HepG2 (cell line): ENCODE measurements around the gene TADA2A. TPM values are rescaled to one million over a fixed set of nuclear protein-coding genes. Genes with fewer than 3 reads are reported as not detected.

Experiments
- ATF1 ChIP-seq: IDR thresholded peaks from 2 replicates; pipeline ENCODE4 v1.6.1; 2016; ENCODE audit warnings: mild to moderate bottlenecking, control low read depth
- BHLHE40 ChIP-seq: IDR thresholded peaks from 2 replicates; pipeline ENCODE4 v1.6.1; 2011; ENCODE audit warnings: low read length, improper control_type of control experiment
- ELF3 ChIP-seq: IDR thresholded peaks from 2 replicates; pipeline ENCODE4 v1.6.1; 2016; ENCODE audit warnings: missing genetic modification reagents, missing compliant biosample characterization
- FOXA3 ChIP-seq: IDR thresholded peaks from 2 replicates; pipeline ENCODE4 v1.6.1; 2016; ENCODE audit warnings: missing genetic modification reagents, missing compliant biosample characterization
- FOXC1 ChIP-seq: sonication (generic); formaldehyde crosslinking; IDR thresholded peaks from 2 replicates; pipeline ENCODE4 v1.8.0; 2022; ENCODE audit warnings: mild to moderate bottlenecking, missing genetic modification reagents, borderline replicate concordance
- HNRNPLL ChIP-seq: fragments of 200-400 bp; formaldehyde crosslinking; IDR thresholded peaks from 2 replicates; pipeline ENCODE4 v1.6.1; 2017; ENCODE audit warnings: mild to moderate bottlenecking, low read depth, low read length; ENCODE audit not compliant: poor library complexity, severe bottlenecking
- JUNB ChIP-seq: sonication (generic); formaldehyde crosslinking; IDR thresholded peaks from 2 replicates; pipeline ENCODE4 v1.8.0; 2022; ENCODE audit warnings: missing genetic modification reagents, mild to moderate bottlenecking, borderline replicate concordance
- POGZ ChIP-seq: sonication (generic); formaldehyde crosslinking; IDR thresholded peaks from 2 replicates; pipeline ENCODE4 v1.4.0; 2020; ENCODE audit warnings: mild to moderate bottlenecking, missing genetic modification reagents
- PRMT3 ChIP-seq: sonication (generic); formaldehyde crosslinking; IDR thresholded peaks from 2 replicates; pipeline ENCODE4 v1.8.1; 2022; ENCODE audit warnings: low read depth, mild to moderate bottlenecking, moderate library complexity, missing genetic modification reagents, borderline replicate concordance
- SCMH1 ChIP-seq: sonication (generic); formaldehyde crosslinking; IDR thresholded peaks from 2 replicates; pipeline ENCODE4 v1.9.0; 2021; ENCODE audit warnings: missing genetic modification reagents, mild to moderate bottlenecking, borderline replicate concordance
- SMARCE1 ChIP-seq: fragments of 450-650 bp; IDR thresholded peaks from 2 replicates; pipeline ENCODE4 v1.6.1; 2017; ENCODE audit warnings: borderline replicate concordance
- SOX5 ChIP-seq: IDR thresholded peaks from 2 replicates; pipeline ENCODE4 v1.6.1; 2016; ENCODE audit warnings: borderline replicate concordance
- YEATS2 ChIP-seq: sonication (generic); formaldehyde crosslinking; IDR thresholded peaks from 2 replicates; pipeline ENCODE4 v1.4.0; 2020; ENCODE audit warnings: missing genetic modification reagents, borderline replicate concordance
- ZFP37 ChIP-seq: sonication (generic); formaldehyde crosslinking; IDR thresholded peaks from 2 replicates; pipeline ENCODE4 v1.4.0; 2020; ENCODE audit warnings: missing genetic modification reagents, borderline replicate concordance
- ZNF180 ChIP-seq: sonication (generic); formaldehyde crosslinking; IDR thresholded peaks from 2 replicates; pipeline ENCODE4 v1.4.0; 2020; ENCODE audit warnings: low read depth, missing genetic modification reagents, borderline replicate concordance
- ZNF333 ChIP-seq: sonication (generic); formaldehyde crosslinking; IDR thresholded peaks from 2 replicates; pipeline ENCODE4 v1.4.0; 2020; ENCODE audit warnings: mild to moderate bottlenecking, missing genetic modification reagents, borderline replicate concordance
- ZNF556 ChIP-seq: sonication (generic); formaldehyde crosslinking; IDR thresholded peaks from 2 replicates; pipeline ENCODE4 v1.4.0; 2020; ENCODE audit warnings: mild to moderate bottlenecking, missing genetic modification reagents, borderline replicate concordance
- ZNF768 ChIP-seq: sonication (generic); formaldehyde crosslinking; IDR thresholded peaks from 2 replicates; pipeline ENCODE4 v1.4.0; 2020; ENCODE audit warnings: missing genetic modification reagents
- polyA plus RNA-seq, 8 experiments: library from polyadenylated mRNA; depleted of rRNA in 3 of 8; stranded (reverse) in 7 of 8; unstranded in 1 of 8; fragments of >200 nt; fragmentation: Illumina TruSeq in 4 of 8; extraction: Trizol in 4 of 8; gene quantifications; 2 replicates each; pipeline versions ENCODE4 v1.2.1 to v1.2.3, GENCODE V29; 2011 to 2016; ENCODE audit warnings: low read depth in 4 of 8, missing spikeins in 1 of 8, mixed read lengths in 1 of 8; ENCODE audit not compliant: insufficient read depth in 1 of 8
- total RNA-seq, 5 experiments: library from RNA; depleted of rRNA; stranded (reverse); fragments of >200 nt; fragmentation: Illumina TruSeq; extraction: Trizol; gene quantifications; 2 replicates each; pipeline ENCODE4 v1.2.3, GENCODE V29; 2016; ENCODE audit warnings: low read depth in 1 of 5
- TF ChIP-seq, protein P1 (sequence below): sonication (generic); formaldehyde crosslinking; IDR thresholded peaks from 2 replicates; pipeline ENCODE4 v1.5.1; 2020; ENCODE audit warnings: missing genetic modification reagents, mild to moderate bottlenecking, borderline replicate concordance
- TF ChIP-seq, protein P2 (sequence below), 2 experiments: sonication (generic) in 1 of 2; formaldehyde crosslinking in 1 of 2; IDR thresholded peaks; 2 replicates each; pipeline versions ENCODE4 v1.6.1 to v1.9.0; 2014 to 2022; ENCODE audit warnings: antibody characterized with exemption in 1 of 2, borderline replicate concordance in 1 of 2, inconsistent platforms in 1 of 2, low read depth in 1 of 2, missing genetic modification reagents in 1 of 2
- TF ChIP-seq, protein P3 (sequence below): IDR thresholded peaks from 2 replicates; pipeline ENCODE4 v1.6.1; 2016; ENCODE audit warnings: missing compliant biosample characterization, missing genetic modification reagents, borderline replicate concordance

Gene TADA2A
- total and polyA plus RNA-seq, 2 of the 13 experiments (the other 11 are each of a cell fraction or from before 2014, with no cell fraction given): 8.0 to 14.0 TPM

DNA sequence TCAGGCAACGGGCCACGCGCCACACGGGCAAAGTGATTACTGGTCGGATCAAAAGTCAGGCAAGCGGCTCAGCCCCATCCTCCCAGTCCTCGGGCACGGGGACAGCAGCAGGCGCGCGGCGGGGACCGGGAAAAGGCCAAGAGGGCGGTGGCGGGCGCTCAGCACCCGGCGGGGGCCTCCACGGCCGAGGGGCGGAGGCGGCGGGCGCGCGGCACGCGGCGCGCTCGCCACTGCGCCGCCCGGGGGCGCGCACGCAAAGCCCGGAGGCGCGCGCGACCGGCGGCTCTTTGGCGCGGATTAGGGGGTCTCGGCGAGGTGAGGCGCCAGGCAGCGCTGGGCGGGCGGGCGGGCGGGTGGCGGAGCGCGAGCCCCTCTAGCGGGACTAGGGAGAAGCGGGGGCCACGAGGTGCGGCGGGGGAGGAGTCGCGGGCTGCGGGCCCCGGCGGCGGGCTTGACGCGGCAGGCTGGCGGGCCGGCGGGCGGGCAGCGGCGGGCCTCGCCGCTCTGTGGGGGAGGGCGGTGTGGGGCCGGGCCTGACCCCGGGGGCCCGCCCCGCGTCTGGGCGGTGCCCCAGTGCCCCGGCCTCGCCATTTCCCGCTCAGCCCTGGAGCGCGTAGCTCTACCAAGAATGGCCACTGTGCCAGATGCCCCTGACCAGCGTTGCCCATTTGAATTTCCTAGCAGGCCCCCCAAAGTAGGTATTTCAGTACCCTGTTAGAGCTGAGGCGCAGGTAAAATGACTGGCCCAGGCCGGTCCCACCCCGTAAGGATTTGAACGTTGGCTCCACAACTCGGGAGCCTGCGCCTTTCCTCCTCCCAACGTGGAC, at the start of gene TADA2A, which contains the start of gene ACACA (continued):
- TF ChIP-seq, protein P1, sequence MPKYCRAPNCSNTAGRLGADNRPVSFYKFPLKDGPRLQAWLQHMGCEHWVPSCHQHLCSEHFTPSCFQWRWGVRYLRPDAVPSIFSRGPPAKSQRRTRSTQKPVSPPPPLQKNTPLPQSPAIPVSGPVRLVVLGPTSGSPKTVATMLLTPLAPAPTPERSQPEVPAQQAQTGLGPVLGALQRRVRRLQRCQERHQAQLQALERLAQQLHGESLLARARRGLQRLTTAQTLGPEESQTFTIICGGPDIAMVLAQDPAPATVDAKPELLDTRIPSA (CRISPR knock-in tag): no peak
- peak; percentile 45; the same call in 1 of the 2 replicates for TF ChIP-seq ZNF556
- TF ChIP-seq FOXC1 (CRISPR knock-in tag): no peak
- TF ChIP-seq, protein P2, sequence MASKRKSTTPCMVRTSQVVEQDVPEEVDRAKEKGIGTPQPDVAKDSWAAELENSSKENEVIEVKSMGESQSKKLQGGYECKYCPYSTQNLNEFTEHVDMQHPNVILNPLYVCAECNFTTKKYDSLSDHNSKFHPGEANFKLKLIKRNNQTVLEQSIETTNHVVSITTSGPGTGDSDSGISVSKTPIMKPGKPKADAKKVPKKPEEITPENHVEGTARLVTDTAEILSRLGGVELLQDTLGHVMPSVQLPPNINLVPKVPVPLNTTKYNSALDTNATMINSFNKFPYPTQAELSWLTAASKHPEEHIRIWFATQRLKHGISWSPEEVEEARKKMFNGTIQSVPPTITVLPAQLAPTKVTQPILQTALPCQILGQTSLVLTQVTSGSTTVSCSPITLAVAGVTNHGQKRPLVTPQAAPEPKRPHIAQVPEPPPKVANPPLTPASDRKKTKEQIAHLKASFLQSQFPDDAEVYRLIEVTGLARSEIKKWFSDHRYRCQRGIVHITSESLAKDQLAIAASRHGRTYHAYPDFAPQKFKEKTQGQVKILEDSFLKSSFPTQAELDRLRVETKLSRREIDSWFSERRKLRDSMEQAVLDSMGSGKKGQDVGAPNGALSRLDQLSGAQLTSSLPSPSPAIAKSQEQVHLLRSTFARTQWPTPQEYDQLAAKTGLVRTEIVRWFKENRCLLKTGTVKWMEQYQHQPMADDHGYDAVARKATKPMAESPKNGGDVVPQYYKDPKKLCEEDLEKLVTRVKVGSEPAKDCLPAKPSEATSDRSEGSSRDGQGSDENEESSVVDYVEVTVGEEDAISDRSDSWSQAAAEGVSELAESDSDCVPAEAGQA (IDR thresholded peaks at IDR 0.05; ENCODE audit: low read depth): 0 out of 2 replicates have a peak, but pooled peaks have one; percentile 25
- TF ChIP-seq, protein P2 (CRISPR knock-in tag; IDR thresholded peaks at IDR 0.05; ENCODE audit: borderline replicate concordance): no peak
- TF ChIP-seq POGZ (CRISPR knock-in tag): no peak
- TF ChIP-seq ZNF333 (CRISPR knock-in tag): peak; percentile 79; the same call in 1 of the 2 replicates
- peak; percentile 67; the same call in 1 of the 2 replicates for TF ChIP-seq ZNF768 (CRISPR knock-in tag)
- TF ChIP-seq HNRNPLL: peak; percentile 17
- 0 out of 2 replicates have a peak, but pooled peaks have one; percentile 20 for TF ChIP-seq ZFP37
- no peak for TF ChIP-seq BHLHE40
- TF ChIP-seq SOX5 (CRISPR knock-in tag): peak; percentile 21; the same call in 1 of the 2 replicates
- TF ChIP-seq ATF1 (CRISPR knock-in tag): no peak
- TF ChIP-seq JUNB (CRISPR knock-in tag): no peak
- no peak for TF ChIP-seq PRMT3 (CRISPR knock-in tag)
- TF ChIP-seq YEATS2 (CRISPR knock-in tag): peak; percentile 40; the same call in 1 of the 2 replicates
- TF ChIP-seq FOXA3: peak; percentile 16
- no peak for TF ChIP-seq SCMH1 (CRISPR knock-in tag)
- TF ChIP-seq ZNF180 (CRISPR knock-in tag): no peak
- TF ChIP-seq ELF3 (CRISPR knock-in tag): 0 out of 2 replicates have a peak, but pooled peaks have one; percentile 59
- TF ChIP-seq, protein P3, sequence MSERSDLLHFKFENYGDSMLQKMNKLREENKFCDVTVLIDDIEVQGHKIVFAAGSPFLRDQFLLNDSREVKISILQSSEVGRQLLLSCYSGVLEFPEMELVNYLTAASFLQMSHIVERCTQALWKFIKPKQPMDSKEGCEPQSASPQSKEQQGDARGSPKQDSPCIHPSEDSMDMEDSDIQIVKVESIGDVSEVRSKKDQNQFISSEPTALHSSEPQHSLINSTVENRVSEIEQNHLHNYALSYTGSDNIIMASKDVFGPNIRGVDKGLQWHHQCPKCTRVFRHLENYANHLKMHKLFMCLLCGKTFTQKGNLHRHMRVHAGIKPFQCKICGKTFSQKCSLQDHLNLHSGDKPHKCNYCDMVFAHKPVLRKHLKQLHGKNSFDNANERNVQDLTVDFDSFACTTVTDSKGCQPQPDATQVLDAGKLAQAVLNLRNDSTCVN (CRISPR knock-in tag): peak; percentile 57; the same call in 1 of the 2 replicates
- TF ChIP-seq SMARCE1: no peak
